GM12878 (cell line): ENCODE results near the gene CTDSP1. TPM values are rescaled to one million over a fixed set of nuclear protein-coding genes. Genes with fewer than 3 reads are reported as not detected.

Source experiments
- CEBPZ ChIP-seq: fragments of 150-350 bp; IDR thresholded peaks from 2 replicates; pipeline ENCODE4 v1.6.1; 2016; ENCODE audit warnings: low read depth, low read length
- CUX1 ChIP-seq: IDR thresholded peaks from 2 replicates; pipeline ENCODE4 v1.6.1; 2012; ENCODE audit warnings: improper control_type of control experiment, low read depth, low read length; ENCODE audit not compliant: insufficient replicate concordance
- FOXK2 ChIP-seq: fragments of 450-650 bp; IDR thresholded peaks from 2 replicates; pipeline ENCODE4 v1.6.1; 2017; ENCODE audit warnings: mild to moderate bottlenecking, moderate library complexity
- MYB ChIP-seq: fragments of 150-350 bp; IDR thresholded peaks from 2 replicates; pipeline ENCODE4 v1.6.1; 2014; ENCODE audit warnings: mild to moderate bottlenecking, low read depth, low read length, borderline replicate concordance
- PKNOX1 ChIP-seq: fragments of 450-650 bp; IDR thresholded peaks from 2 replicates; pipeline ENCODE4 v1.6.1; 2016; ENCODE audit warnings: mild to moderate bottlenecking
- SIX5 ChIP-seq: IDR thresholded peaks from 2 replicates; pipeline ENCODE4 v1.6.1; 2011; ENCODE audit warnings: mild to moderate bottlenecking, low read depth, low read length, moderate library complexity; ENCODE audit not compliant: severe bottlenecking
- polyA plus RNA-seq, 11 experiments: library from polyadenylated mRNA; depleted of rRNA in 4 of 11; unstranded in 6 of 11; stranded (reverse) in 5 of 11; fragments of >200 nt; fragmentation: Nextera tagmentation in 4 of 11; fragmentation: Illumina TruSeq in 1 of 11; extraction: Ambion mirVana in 4 of 11; extraction: Trizol in 1 of 11; gene quantifications; 1 replicate in 1 of 11; 2 replicates in 10 of 11; pipeline versions ENCODE4 v1.2.1 to v1.2.3, GENCODE V29; 2011 to 2016; ENCODE audit warnings: inconsistent platforms in 2 of 11, missing spikeins in 2 of 11, low read depth in 1 of 11
- total RNA-seq, 4 experiments: library from RNA; depleted of rRNA in 3 of 4; stranded (reverse); fragments of >200 nt in 3 of 4; fragmentation: Illumina TruSeq in 1 of 4; extraction: Trizol in 1 of 4; gene quantifications; 2 replicates each; pipeline versions ENCODE4 v1.2.1 to v1.2.3, GENCODE V29; 2013 to 2021
- TF ChIP-seq, protein P1 (sequence below): fragments of 450-650 bp; IDR thresholded peaks from 2 replicates; pipeline ENCODE4 v1.6.1; 2016; ENCODE audit warnings: mild to moderate bottlenecking, moderate library complexity, borderline replicate concordance

CTDSP1 gene
- total and polyA plus RNA-seq, 10 of the 15 experiments (the other 5 are each of a cell fraction or from before 2014, with no cell fraction given), result 3.0 to 75.9 (median 34.4) TPM

- TF ChIP-seq, protein P1, sequence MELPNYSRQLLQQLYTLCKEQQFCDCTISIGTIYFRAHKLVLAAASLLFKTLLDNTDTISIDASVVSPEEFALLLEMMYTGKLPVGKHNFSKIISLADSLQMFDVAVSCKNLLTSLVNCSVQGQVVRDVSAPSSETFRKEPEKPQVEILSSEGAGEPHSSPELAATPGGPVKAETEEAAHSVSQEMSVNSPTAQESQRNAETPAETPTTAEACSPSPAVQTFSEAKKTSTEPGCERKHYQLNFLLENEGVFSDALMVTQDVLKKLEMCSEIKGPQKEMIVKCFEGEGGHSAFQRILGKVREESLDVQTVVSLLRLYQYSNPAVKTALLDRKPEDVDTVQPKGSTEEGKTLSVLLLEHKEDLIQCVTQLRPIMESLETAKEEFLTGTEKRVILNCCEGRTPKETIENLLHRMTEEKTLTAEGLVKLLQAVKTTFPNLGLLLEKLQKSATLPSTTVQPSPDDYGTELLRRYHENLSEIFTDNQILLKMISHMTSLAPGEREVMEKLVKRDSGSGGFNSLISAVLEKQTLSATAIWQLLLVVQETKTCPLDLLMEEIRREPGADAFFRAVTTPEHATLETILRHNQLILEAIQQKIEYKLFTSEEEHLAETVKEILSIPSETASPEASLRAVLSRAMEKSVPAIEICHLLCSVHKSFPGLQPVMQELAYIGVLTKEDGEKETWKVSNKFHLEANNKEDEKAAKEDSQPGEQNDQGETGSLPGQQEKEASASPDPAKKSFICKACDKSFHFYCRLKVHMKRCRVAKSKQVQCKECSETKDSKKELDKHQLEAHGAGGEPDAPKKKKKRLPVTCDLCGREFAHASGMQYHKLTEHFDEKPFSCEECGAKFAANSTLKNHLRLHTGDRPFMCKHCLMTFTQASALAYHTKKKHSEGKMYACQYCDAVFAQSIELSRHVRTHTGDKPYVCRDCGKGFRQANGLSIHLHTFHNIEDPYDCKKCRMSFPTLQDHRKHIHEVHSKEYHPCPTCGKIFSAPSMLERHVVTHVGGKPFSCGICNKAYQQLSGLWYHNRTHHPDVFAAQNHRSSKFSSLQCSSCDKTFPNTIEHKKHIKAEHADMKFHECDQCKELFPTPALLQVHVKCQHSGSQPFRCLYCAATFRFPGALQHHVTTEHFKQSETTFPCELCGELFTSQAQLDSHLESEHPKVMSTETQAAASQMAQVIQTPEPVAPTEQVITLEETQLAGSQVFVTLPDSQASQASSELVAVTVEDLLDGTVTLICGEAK, result no peak
- TF ChIP-seq MYB (0 out of 2 replicates have a peak, but pooled peaks have one; percentile 60), PKNOX1 (no peak), SIX5 (no peak), FOXK2 (peak; percentile 26; the same call in 1 of the 2 replicates), CUX1 (no peak), CEBPZ (no peak)
These were observed at the start of gene CTDSP1 (continued) for GRCh38 chr2:218399391-218400166.
